ENCODE measurements around the gene MAFF. TPM values are rescaled to one million over a fixed set of nuclear protein-coding genes. Genes with fewer than 3 reads are reported as not detected.

MAFF gene
- total RNA-seq, 4 donors from 2014 or later, result 26.2 to 182 (median 54.3) TPM

DNA sequence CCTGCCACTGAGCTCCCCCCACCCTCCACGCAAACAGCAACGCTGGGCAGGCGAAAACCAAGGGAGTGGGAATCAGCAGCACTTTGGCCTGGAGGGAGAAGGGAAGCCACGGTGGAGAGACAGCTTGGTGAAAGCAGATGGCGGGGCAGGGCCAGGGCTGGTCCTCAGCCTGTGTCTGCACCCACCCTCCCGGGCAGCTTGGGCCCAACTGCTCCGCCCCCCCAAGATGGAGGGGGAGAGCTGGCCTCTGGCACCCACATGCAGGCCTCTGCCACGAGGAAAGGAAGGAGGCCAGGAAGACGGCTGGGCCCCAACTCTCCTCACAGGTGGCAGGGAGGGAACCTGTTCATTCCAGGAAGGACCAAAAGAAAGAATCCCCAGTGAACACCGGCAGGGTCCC is 17.8 kb downstream of the MAFF start:
- 67% methylated on average over 9 of the region's 10 CpGs for WGBS
- H3K4me1 ChIP-seq, result peaks cover 28 to 42% (median 36%) of the 10 kb centered on the region in 4 donors
- H3K9me3 ChIP-seq, result no peaks in the 10 kb centered on the region
- DNase-seq (ENCODE audit: extremely low spot score), result no peak
- peak overlapping the region; percentile 83 to 90 (median 88) for H3K27ac ChIP-seq (replicated peaks in 1 of 4)
- H3K4me3 ChIP-seq, result no peak overlapping the region
- no peaks in the 10 kb centered on the region for H3K27me3 ChIP-seq
- intact Hi-C loops (cut with DNase I), result no loop called here
- no peak for TF ChIP-seq POLR2AphosphoS5 (IDR thresholded peaks at IDR 0.05)
- TF ChIP-seq, protein P1, sequence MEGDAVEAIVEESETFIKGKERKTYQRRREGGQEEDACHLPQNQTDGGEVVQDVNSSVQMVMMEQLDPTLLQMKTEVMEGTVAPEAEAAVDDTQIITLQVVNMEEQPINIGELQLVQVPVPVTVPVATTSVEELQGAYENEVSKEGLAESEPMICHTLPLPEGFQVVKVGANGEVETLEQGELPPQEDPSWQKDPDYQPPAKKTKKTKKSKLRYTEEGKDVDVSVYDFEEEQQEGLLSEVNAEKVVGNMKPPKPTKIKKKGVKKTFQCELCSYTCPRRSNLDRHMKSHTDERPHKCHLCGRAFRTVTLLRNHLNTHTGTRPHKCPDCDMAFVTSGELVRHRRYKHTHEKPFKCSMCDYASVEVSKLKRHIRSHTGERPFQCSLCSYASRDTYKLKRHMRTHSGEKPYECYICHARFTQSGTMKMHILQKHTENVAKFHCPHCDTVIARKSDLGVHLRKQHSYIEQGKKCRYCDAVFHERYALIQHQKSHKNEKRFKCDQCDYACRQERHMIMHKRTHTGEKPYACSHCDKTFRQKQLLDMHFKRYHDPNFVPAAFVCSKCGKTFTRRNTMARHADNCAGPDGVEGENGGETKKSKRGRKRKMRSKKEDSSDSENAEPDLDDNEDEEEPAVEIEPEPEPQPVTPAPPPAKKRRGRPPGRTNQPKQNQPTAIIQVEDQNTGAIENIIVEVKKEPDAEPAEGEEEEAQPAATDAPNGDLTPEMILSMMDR (IDR thresholded peaks at IDR 0.05), result no peak
- TF ChIP-seq POLR2A (IDR thresholded peaks at IDR 0.05; ENCODE audit: low read depth), result no peak
- TF ChIP-seq EP300 (IDR thresholded peaks at IDR 0.05), result no peak
- H3K36me3 ChIP-seq, result peaks cover 0 to 66% (median 49%) of the 10 kb centered on the region in 4 donors

DNA sequence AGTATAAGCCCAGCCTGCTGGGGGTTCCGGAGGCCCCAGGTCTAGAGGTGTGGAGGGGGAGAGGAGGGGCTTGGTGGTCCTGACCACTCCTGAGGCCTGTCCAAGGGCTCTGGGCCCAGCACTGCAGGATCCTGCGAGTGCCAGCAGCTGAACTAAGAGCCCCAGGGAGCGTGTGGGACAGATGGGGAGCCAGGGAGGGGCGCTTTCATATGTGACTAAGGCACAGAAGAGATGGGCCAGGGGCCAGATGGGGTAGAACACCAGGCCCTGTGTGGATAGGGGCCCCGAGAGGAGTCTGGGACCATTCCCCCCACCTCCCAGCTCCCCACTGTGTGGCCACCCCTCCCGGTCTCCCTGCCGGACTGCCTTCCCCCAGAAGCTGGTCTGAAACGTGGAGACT is 18.4 kb downstream of the MAFF start:
- intact Hi-C loops (cut with DNase I), result no loop called here
- H3K27me3 ChIP-seq, result no peaks in the 10 kb centered on the region
- H3K36me3 ChIP-seq, result peaks cover 4 to 66% (median 51%) of the 10 kb centered on the region in 4 donors
- peaks cover 26 to 37% (median 32%) of the 10 kb centered on the region in 4 donors for H3K4me1 ChIP-seq
- H3K27ac ChIP-seq (replicated peaks in 1 of 4), result peak overlapping the region; percentile 83 to 90 (median 88)
- 80% methylated on average over 7 of the region's 8 CpGs for WGBS
- no peak for DNase-seq (ENCODE audit: extremely low spot score)
- no peaks in the 10 kb centered on the region for H3K9me3 ChIP-seq
- TF ChIP-seq, protein P1 (IDR thresholded peaks at IDR 0.05), result no peak
- TF ChIP-seq POLR2AphosphoS5 (IDR thresholded peaks at IDR 0.05) (no peak), POLR2A (IDR thresholded peaks at IDR 0.05; ENCODE audit: low read depth) (no peak), EP300 (IDR thresholded peaks at IDR 0.05) (no peak)
- no peak overlapping the region for H3K4me3 ChIP-seq

DNA sequence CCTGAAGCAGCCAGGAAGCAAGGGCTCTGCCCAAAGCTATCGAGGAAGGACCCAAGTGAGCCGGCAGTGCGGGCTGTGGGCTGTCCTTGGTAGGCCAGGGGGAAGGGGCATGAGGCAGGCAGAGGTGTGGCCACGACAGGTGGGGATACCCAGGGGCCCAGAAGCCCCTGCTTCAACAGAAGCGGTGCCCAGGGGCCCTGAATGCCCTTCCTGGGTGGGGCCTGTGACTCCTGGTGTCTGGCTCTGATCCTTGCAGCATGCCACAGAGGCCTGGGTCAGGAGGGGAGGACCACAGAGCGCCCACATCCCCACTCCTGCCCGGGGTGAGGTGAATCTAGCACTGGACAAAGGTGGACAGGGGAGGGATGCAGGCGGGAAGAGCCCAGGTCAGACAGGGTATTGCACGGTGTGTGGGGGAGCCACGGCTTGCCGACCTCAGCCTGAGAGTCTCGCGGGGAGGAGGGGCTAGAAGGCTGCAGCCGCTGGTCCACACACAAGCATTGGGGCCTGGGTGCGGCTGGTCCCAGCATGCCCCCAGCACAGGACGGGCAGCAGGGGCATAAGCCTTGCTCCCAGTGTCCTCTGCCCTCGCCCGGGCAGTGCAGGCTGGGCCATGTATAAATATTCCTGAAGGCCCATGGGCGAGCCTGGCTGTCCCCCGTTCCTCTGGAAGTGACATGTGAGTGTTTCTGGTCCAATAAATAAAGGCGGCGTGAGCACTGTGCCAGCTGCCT is 19.0 kb downstream of the MAFF start:
- Histone ChIP-seq H3K36me3 (peaks cover 10 to 66% (median 55%) of the 10 kb centered on the region in 4 donors), H3K27ac (replicated peaks in 1 of 4) (peak overlapping the region; percentile 83 to 90 (median 88))
- 89% methylated on average over 9 of the region's 22 CpGs for WGBS

DNA sequence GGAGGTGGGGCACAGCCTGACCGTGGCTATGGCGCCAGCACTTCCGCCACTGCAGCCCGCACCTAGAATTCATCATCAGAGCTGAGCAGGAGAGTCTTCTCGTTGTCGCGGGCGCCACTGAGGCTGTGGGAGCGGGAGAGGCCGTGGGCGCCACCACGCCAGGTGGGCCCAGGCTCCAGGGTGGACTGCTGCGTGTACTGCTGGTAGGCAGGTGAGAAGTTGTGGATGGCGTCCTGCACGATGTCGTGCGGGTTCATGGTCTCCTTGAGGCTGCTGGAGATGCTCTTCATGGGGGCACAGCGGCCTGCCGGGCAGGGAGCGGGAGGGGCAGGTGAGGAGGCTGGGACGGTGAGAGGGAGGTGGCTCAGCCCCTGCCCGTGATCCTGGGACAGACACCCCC is 19.6 kb downstream of the MAFF start:
- TF ChIP-seq EP300 (IDR thresholded peaks at IDR 0.05) (no peak), POLR2AphosphoS5 (IDR thresholded peaks at IDR 0.05) (no peak), POLR2A (IDR thresholded peaks at IDR 0.05; ENCODE audit: low read depth) (no peak)
- TF ChIP-seq, protein P1 (IDR thresholded peaks at IDR 0.05), result no peak
- Histone ChIP-seq H3K4me1 (peaks cover 26 to 36% (median 33%) of the 10 kb centered on the region in 4 donors), H3K4me3 (no peak overlapping the region), H3K36me3 (peaks cover 16 to 68% (median 59%) of the 10 kb centered on the region in 4 donors), H3K27me3 (no peaks in the 10 kb centered on the region), H3K27ac (replicated peaks in 1 of 4) (peak overlapping the region in 2 of 4 donors; percentile 11 to 22), H3K9me3 (no peaks in the 10 kb centered on the region)
- intact Hi-C loops (cut with DNase I), result no loop called here
- WGBS, result 88% methylated on average over 19 of the region's 22 CpGs
- no peak for DNase-seq (ENCODE audit: extremely low spot score)

More for the DNA sequence above, 19.0 kb downstream of the MAFF start:
- Histone ChIP-seq H3K27me3 (no peaks in the 10 kb centered on the region), H3K4me3 (no peak overlapping the region), H3K4me1 (peaks cover 26 to 36% (median 32%) of the 10 kb centered on the region in 4 donors), H3K9me3 (no peaks in the 10 kb centered on the region)
- DNase-seq (ENCODE audit: extremely low spot score), result no peak
- TF ChIP-seq, protein P1 (IDR thresholded peaks at IDR 0.05), result no peak
- no peak for TF ChIP-seq POLR2A (IDR thresholded peaks at IDR 0.05; ENCODE audit: low read depth)
- TF ChIP-seq EP300 (IDR thresholded peaks at IDR 0.05), result no peak
- TF ChIP-seq POLR2AphosphoS5 (IDR thresholded peaks at IDR 0.05), result no peak
- intact Hi-C loops (cut with DNase I), result no loop called here

All from esophagus muscularis mucosa (tissue), 4 donors.